Ramos (cell line): Measurements from ENCODE around the gene PSMA7.

ENCODE experiments used
- in situ Hi-C: fragments of 300-500 bp; cut with MboI; formaldehyde crosslinking; loops from one replicate; pipeline ENCODE4 v1.14.3; 2022; ENCODE audit warnings: low sequenced_read_pairs; ENCODE audit not compliant: unreplicated experiment

PSMA7 gene

GRCh38 chr20:62174021-62174804, 31.0 kb upstream of the PSMA7 start:
- in situ Hi-C loops, result no loop called here

GRCh38 chr20:62172666-62173065, 29.5 kb upstream of the PSMA7 start:
- in situ Hi-C loops, result no loop called here

GRCh38 chr20:62171245-62171644, 28.1 kb upstream of the PSMA7 start:
- in situ Hi-C loops, result no loop called here

- in situ Hi-C loops, result no loop called here
Observed at GRCh38 chr20:62170536-62170935, 27.3 kb upstream of the PSMA7 start.

GRCh38 chr20:62168890-62169435, 25.8 kb upstream of the PSMA7 start:
- in situ Hi-C loops, result no loop called here

- in situ Hi-C loops, result no loop called here
Observed at GRCh38 chr20:62168061-62168460, 24.9 kb upstream of the PSMA7 start.

- in situ Hi-C loops, result no loop called here
Observed at GRCh38 chr20:62167474-62167873, 24.3 kb upstream of the PSMA7 start.

- in situ Hi-C loops, result no loop called here
Observed at GRCh38 chr20:62165762-62166399, 22.7 kb upstream of the PSMA7 start.

GRCh38 chr20:62164879-62165761, 21.9 kb upstream of the PSMA7 start:
- in situ Hi-C loops, result no loop called here

- in situ Hi-C loops, result no loop called here
Observed at GRCh38 chr20:62163986-62164762, 21.0 kb upstream of the PSMA7 start.

- in situ Hi-C loops, result no loop called here
Observed at GRCh38 chr20:62163485-62163865, 20.3 kb upstream of the PSMA7 start.

- in situ Hi-C loops, result no loop called here
Observed at GRCh38 chr20:62162765-62163484, 19.7 kb upstream of the PSMA7 start.

- in situ Hi-C loops, result no loop called here
Observed at GRCh38 chr20:62161347-62161746, 18.2 kb upstream of the PSMA7 start.

- in situ Hi-C loops, result no loop called here
Observed at GRCh38 chr20:62160876-62161275, 17.7 kb upstream of the PSMA7 start.

GRCh38 chr20:62160253-62160652, 17.1 kb upstream of the PSMA7 start:
- in situ Hi-C loops, result no loop called here

GRCh38 chr20:62159839-62160238, 16.6 kb upstream of the PSMA7 start:
- in situ Hi-C loops, result no loop called here

GRCh38 chr20:62159052-62159451, 15.9 kb upstream of the PSMA7 start:
- in situ Hi-C loops, result no loop called here

GRCh38 chr20:62158541-62158940, 15.3 kb upstream of the PSMA7 start:
- in situ Hi-C loops, result no loop called here

- in situ Hi-C loops, result no loop called here
Observed at GRCh38 chr20:62158088-62158400, 14.8 kb upstream of the PSMA7 start.
